MM.1S (cell line): ENCODE measurements around the gene MPC1L.

ENCODE experiments used
- DNase-seq: peaks from one replicate; pipeline ENCODE4 v3.0.0-alpha.2; 2015
- H2AFZ ChIP-seq: fragments of 300-600 bp; sonication (generic); 2 replicates; pipeline ENCODE4 v1.6.0; 2016; ENCODE audit warnings: antibody characterized with exemption, low read length
- H3F3A ChIP-seq: fragments of 300-600 bp; sonication (generic); 2 replicates; pipeline ENCODE4 v1.6.1; 2016; ENCODE audit warnings: mild to moderate bottlenecking, antibody characterized with exemption, low read length, moderate library complexity, mixed read lengths; ENCODE audit not compliant: insufficient read depth
- H3K27ac ChIP-seq: fragments of 300-600 bp; sonication (generic); 2 replicates; pipeline ENCODE4 v1.5.1; 2016; ENCODE audit warnings: mild to moderate bottlenecking, low read length
- H3K27me3 ChIP-seq: fragments of 300-600 bp; sonication (generic); replicated peaks from 2 replicates; pipeline ENCODE4 v1.6.0; 2016; ENCODE audit warnings: low read length; ENCODE audit not compliant: insufficient read depth
- H3K36me3 ChIP-seq: fragments of 300-600 bp; sonication (generic); replicated peaks from 2 replicates; pipeline ENCODE4 v1.6.1; 2016; ENCODE audit warnings: mild to moderate bottlenecking, low read length, mixed read lengths; ENCODE audit not compliant: insufficient read depth
- H3K4me1 ChIP-seq: fragments of 300-600 bp; sonication (generic); 2 replicates; pipeline ENCODE4 v1.6.1; 2016; ENCODE audit warnings: low read length, mixed read lengths
- H3K4me2 ChIP-seq: fragments of 300-600 bp; sonication (generic); 2 replicates; pipeline ENCODE4 v1.6.0; 2016; ENCODE audit warnings: low read depth, low read length
- H3K4me3 ChIP-seq: fragments of 300-600 bp; sonication (generic); 2 replicates; pipeline ENCODE4 v1.5.1; 2016; ENCODE audit warnings: low read length, mixed read lengths
- H3K79me2 ChIP-seq: fragments of 300-600 bp; sonication (generic); 2 replicates; pipeline ENCODE4 v1.6.1; 2016; ENCODE audit warnings: mixed run types, low read length, mixed read lengths
- H3K9ac ChIP-seq: fragments of 300-600 bp; sonication (generic); 2 replicates; pipeline ENCODE4 v1.6.1; 2016; ENCODE audit warnings: low read length, mixed read lengths
- H3K9me2 ChIP-seq: fragments of 300-600 bp; sonication (generic); replicated peaks from 2 replicates; pipeline ENCODE4 v1.6.1; 2016; ENCODE audit warnings: mild to moderate bottlenecking, low read length, mixed read lengths; ENCODE audit not compliant: insufficient read depth
- H3K9me3 ChIP-seq: fragments of 300-600 bp; sonication (generic); replicated peaks from 2 replicates; pipeline ENCODE4 v1.6.1; 2016; ENCODE audit warnings: mild to moderate bottlenecking, low read length, mixed read lengths; ENCODE audit not compliant: insufficient read depth
- H4K20me1 ChIP-seq: fragments of 300-600 bp; sonication (generic); 2 replicates; pipeline ENCODE4 v1.6.1; 2016; ENCODE audit warnings: mild to moderate bottlenecking, low read length, moderate library complexity, mixed read lengths; ENCODE audit not compliant: insufficient read depth
- CTCF ChIP-seq: fragments of 300-600 bp; sonication (generic); IDR thresholded peaks from 2 replicates; pipeline ENCODE4 v1.5.1; 2016; ENCODE audit warnings: antibody characterized with exemption, low read length, mixed read lengths
- EZH2 ChIP-seq: fragments of 300-600 bp; sonication (generic); optimal IDR thresholded peaks from 2 replicates; pipeline ENCODE3; 2017; ENCODE audit warnings: low read depth, mild to moderate bottlenecking, antibody characterized with exemption, low read length, mixed read lengths
- EZH2phosphoT487 ChIP-seq: fragments of 300-600 bp; sonication (generic); IDR thresholded peaks from 2 replicates; pipeline ENCODE4 v1.6.1; 2018; ENCODE audit warnings: antibody characterized with exemption, low read length

MPC1L gene

GRCh38 chrX:40578039-40578695 lies 45.1 kb upstream of the MPC1L start:
- Histone ChIP-seq H2AFZ (no peak overlapping the region), H3K9me3 (no peaks in the 10 kb centered on the region), H3K4me3 (no peak overlapping the region), H3K27me3 (no peaks in the 10 kb centered on the region), H3K4me2 (no peak overlapping the region), H3K27ac (no peak overlapping the region), H3K36me3 (no peaks in the 10 kb centered on the region), H3K4me1 (0 out of 2 replicates have a peak, but pooled peaks cover 4% of the 10 kb centered on the region), H4K20me1 (no peaks in the 10 kb centered on the region), H3K79me2 (peaks cover 21% of the 10 kb centered on the region), H3K9me2 (no peaks in the 10 kb centered on the region), H3F3A (no peaks in the 10 kb centered on the region), H3K9ac (no peak overlapping the region)
- TF ChIP-seq CTCF (no peak), EZH2 (no peak), EZH2phosphoT487 (no peak)
- DNase-seq = no peak

GRCh38 chrX:40579141-40579540 lies 44.1 kb upstream of the MPC1L start:
- H3K27ac ChIP-seq = no peak overlapping the region
- no peaks in the 10 kb centered on the region for H3K9me3 ChIP-seq
- peaks cover 27% of the 10 kb centered on the region for H3K79me2 ChIP-seq
- H3K9ac ChIP-seq = no peak overlapping the region
- TF ChIP-seq EZH2 = no peak
- TF ChIP-seq CTCF = no peak
- no peak for TF ChIP-seq EZH2phosphoT487
- no peaks in the 10 kb centered on the region for H3K36me3 ChIP-seq
- H3K4me1 ChIP-seq = 0 out of 2 replicates have a peak, but pooled peaks cover 4% of the 10 kb centered on the region
- no peaks in the 10 kb centered on the region for H3K9me2 ChIP-seq
- no peak for DNase-seq
- H3K27me3 ChIP-seq = no peaks in the 10 kb centered on the region
- no peak overlapping the region for H3K4me3 ChIP-seq
- H3K4me2 ChIP-seq = no peak overlapping the region
- H2AFZ ChIP-seq = no peak overlapping the region
- no peaks in the 10 kb centered on the region for H4K20me1 ChIP-seq
- H3F3A ChIP-seq = no peaks in the 10 kb centered on the region

GRCh38 chrX:40579900-40580536 lies 43.2 kb upstream of the MPC1L start:
- no peak for TF ChIP-seq CTCF
- TF ChIP-seq EZH2phosphoT487 = no peak
- TF ChIP-seq EZH2 = no peak
- Histone ChIP-seq H2AFZ (peak overlapping the region; percentile 42), H3K4me3 (peak overlapping the region; percentile 58), H3K27me3 (no peaks in the 10 kb centered on the region), H3K27ac (peak overlapping the region; percentile 57; the same call in 1 of the 2 replicates), H3F3A (no peaks in the 10 kb centered on the region), H3K36me3 (no peaks in the 10 kb centered on the region), H3K9me2 (no peaks in the 10 kb centered on the region), H3K9me3 (no peaks in the 10 kb centered on the region), H3K79me2 (peaks cover 28% of the 10 kb centered on the region), H3K4me2 (peak overlapping the region; percentile 47; the same call in 1 of the 2 replicates), H4K20me1 (no peaks in the 10 kb centered on the region), H3K9ac (peak overlapping the region; percentile 42; the same call in 1 of the 2 replicates), H3K4me1 (0 out of 2 replicates have a peak, but pooled peaks cover 4% of the 10 kb centered on the region)
- DNase-seq = peak; percentile 12
